DND-41 (cell line): ENCODE measurements around the gene KRTAP8-1.

Experiments
- ATAC-seq: fragments of 200-7000 bp; cut with Tn5 transposase; 3 replicates; pipeline ENCODE4 v1.9.1; 2021; ENCODE audit warnings: low read depth; ENCODE audit not compliant: insufficient read depth
- DNase-seq: peaks from one replicate; pipeline ENCODE4 v3.0.0-alpha.2; 2020
- H2AFZ ChIP-seq: 2 replicates; pipeline ENCODE4 v1.6.0; 2012; ENCODE audit warnings: low read depth, low read length
- H3K27ac ChIP-seq: 2 replicates; pipeline ENCODE4 v1.5.1; 2012; ENCODE audit warnings: low read length, inconsistent platforms
- H3K27me3 ChIP-seq: fragments of 200-600 bp; sonication (generic); 2 replicates; pipeline ENCODE4 v1.6.0; 2012; ENCODE audit warnings: low read length, mild to moderate bottlenecking, inconsistent platforms; ENCODE audit not compliant: insufficient read depth, poor library complexity
- H3K36me3 ChIP-seq: 2 replicates; pipeline ENCODE4 v1.5.1; 2012; ENCODE audit warnings: low read length, inconsistent platforms; ENCODE audit not compliant: insufficient read depth
- H3K4me1 ChIP-seq: 2 replicates; pipeline ENCODE4 v1.5.1; 2012; ENCODE audit warnings: mild to moderate bottlenecking, low read length; ENCODE audit not compliant: insufficient read depth
- H3K4me2 ChIP-seq: 2 replicates; pipeline ENCODE4 v1.6.0; 2012; ENCODE audit warnings: mild to moderate bottlenecking, moderate library complexity, low read length, inconsistent platforms; ENCODE audit not compliant: insufficient read depth
- H3K4me3 ChIP-seq, 2 experiments: fragments of 200-600 bp in 1 of 2; shearing (Covaris generic) in 1 of 2; 2 replicates each; pipeline ENCODE4 v1.5.1; 2012 to 2016; ENCODE audit warnings: inconsistent platforms in 2 of 2, low read length in 2 of 2, mild to moderate bottlenecking in 2 of 2, low read depth in 1 of 2, moderate library complexity in 1 of 2
- H3K79me2 ChIP-seq: 2 replicates; pipeline ENCODE4 v1.6.0; 2012; ENCODE audit warnings: low read length, inconsistent platforms; ENCODE audit not compliant: insufficient read depth
- H3K9ac ChIP-seq: 2 replicates; pipeline ENCODE4 v1.6.0; 2012; ENCODE audit warnings: low read depth, mild to moderate bottlenecking, inconsistent platforms, low read length, moderate library complexity
- H3K9me3 ChIP-seq: 2 replicates; pipeline ENCODE4 v1.5.1; 2012; ENCODE audit warnings: low read length, moderate library complexity, mild to moderate bottlenecking, inconsistent platforms; ENCODE audit not compliant: insufficient read depth, severe bottlenecking
- H4K20me1 ChIP-seq: 2 replicates; pipeline ENCODE4 v1.6.0; 2012; ENCODE audit warnings: low read length; ENCODE audit not compliant: insufficient read depth
- EZH2 ChIP-seq: IDR thresholded peaks from 3 replicates; pipeline ENCODE4 v1.6.1; 2012; ENCODE audit warnings: borderline replicate concordance, low read depth, mild to moderate bottlenecking, moderate library complexity, low read length, inconsistent platforms; ENCODE audit not compliant: severe bottlenecking
- TF ChIP-seq, protein P1 (sequence below): IDR thresholded peaks from 2 replicates; pipeline ENCODE4 v1.5.1; 2012; ENCODE audit warnings: borderline replicate concordance, low read length, moderate library complexity, mild to moderate bottlenecking; ENCODE audit not compliant: poor library complexity, severe bottlenecking; ENCODE audit errors: extremely low read depth

The KRTAP8-1 gene

DNA sequence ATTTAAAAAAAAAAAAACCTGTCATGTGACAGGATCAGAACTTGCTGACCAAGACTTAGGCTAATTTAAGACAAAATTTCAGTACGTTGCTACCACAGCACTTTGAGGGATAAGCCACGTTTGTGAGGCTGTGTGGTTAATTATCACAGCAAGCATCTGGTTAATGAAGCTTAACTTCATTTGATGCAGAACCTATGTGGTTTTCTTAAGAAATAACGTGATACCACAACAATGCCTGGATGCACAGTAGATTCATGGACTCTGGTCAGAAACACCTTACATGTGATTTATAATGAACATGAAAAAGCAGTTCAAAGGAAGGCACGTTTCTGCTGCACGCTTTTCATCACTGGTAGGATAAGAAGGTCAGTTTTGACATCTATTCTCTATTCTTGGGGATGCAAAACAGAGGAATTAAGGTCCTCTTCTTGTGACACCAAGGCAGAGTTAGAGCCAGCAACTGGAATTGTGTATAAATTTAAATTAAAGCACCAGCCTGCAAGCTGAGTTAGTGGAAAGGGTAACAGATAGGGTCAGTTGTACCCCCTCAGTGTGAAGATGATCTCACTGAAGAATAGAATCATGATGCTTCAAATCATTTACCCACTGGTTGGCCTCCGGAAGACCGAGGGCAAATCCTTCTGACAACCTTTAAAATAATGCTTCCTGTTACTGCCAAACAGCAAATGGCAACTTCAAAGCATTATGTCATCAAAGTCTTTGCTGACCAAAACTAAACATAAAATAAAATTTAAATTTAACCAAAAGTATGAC is 6.0 kb upstream of the KRTAP8-1 start:
- Histone ChIP-seq H3K4me1 (no peaks in the 10 kb centered on the region), H4K20me1 (no peaks in the 10 kb centered on the region), H3K27me3 (no peaks in the 10 kb centered on the region), H3K9me3 (no peaks in the 10 kb centered on the region), H3K4me2 (no peak overlapping the region), H2AFZ (no peak overlapping the region), H3K27ac (no peak overlapping the region), H3K79me2 (no peaks in the 10 kb centered on the region), H3K36me3 (no peaks in the 10 kb centered on the region), H3K9ac (no peak overlapping the region), H3K4me3 (no peak overlapping the region)
- DNase-seq (no peak), ATAC-seq (no peak)
- TF ChIP-seq, protein P1, sequence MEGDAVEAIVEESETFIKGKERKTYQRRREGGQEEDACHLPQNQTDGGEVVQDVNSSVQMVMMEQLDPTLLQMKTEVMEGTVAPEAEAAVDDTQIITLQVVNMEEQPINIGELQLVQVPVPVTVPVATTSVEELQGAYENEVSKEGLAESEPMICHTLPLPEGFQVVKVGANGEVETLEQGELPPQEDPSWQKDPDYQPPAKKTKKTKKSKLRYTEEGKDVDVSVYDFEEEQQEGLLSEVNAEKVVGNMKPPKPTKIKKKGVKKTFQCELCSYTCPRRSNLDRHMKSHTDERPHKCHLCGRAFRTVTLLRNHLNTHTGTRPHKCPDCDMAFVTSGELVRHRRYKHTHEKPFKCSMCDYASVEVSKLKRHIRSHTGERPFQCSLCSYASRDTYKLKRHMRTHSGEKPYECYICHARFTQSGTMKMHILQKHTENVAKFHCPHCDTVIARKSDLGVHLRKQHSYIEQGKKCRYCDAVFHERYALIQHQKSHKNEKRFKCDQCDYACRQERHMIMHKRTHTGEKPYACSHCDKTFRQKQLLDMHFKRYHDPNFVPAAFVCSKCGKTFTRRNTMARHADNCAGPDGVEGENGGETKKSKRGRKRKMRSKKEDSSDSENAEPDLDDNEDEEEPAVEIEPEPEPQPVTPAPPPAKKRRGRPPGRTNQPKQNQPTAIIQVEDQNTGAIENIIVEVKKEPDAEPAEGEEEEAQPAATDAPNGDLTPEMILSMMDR = no peak
- no peak for TF ChIP-seq EZH2

DNA sequence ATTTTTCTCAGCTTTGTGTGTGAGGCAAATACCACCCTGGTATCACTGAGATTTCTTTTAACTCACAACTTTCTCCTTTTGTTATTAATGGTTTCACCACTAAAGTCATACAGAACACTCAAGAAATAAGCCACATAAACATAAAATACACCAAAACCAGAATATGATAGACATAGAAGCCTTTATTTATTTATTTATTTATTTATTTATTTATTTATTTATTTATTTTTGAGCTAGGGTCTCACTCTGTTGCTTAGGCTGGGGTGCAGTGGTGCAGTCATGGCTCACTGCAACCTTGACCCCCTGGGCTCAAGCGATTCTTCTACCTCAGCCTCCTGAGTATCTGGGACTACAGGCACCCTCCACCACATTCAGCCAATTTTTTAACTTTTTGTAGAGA is 12.5 kb downstream of the KRTAP8-1 start:
- no peak for TF ChIP-seq EZH2
- TF ChIP-seq, protein P1 = no peak
- DNase-seq (no peak), ATAC-seq (no peak)
- Histone ChIP-seq H4K20me1 (no peaks in the 10 kb centered on the region), H3K9me3 (no peaks in the 10 kb centered on the region), H2AFZ (no peak overlapping the region), H3K9ac (no peak overlapping the region), H3K4me2 (no peak overlapping the region), H3K4me3 (no peak overlapping the region), H3K4me1 (no peaks in the 10 kb centered on the region), H3K27ac (no peak overlapping the region), H3K36me3 (no peaks in the 10 kb centered on the region), H3K27me3 (no peaks in the 10 kb centered on the region), H3K79me2 (no peaks in the 10 kb centered on the region)

DNA sequence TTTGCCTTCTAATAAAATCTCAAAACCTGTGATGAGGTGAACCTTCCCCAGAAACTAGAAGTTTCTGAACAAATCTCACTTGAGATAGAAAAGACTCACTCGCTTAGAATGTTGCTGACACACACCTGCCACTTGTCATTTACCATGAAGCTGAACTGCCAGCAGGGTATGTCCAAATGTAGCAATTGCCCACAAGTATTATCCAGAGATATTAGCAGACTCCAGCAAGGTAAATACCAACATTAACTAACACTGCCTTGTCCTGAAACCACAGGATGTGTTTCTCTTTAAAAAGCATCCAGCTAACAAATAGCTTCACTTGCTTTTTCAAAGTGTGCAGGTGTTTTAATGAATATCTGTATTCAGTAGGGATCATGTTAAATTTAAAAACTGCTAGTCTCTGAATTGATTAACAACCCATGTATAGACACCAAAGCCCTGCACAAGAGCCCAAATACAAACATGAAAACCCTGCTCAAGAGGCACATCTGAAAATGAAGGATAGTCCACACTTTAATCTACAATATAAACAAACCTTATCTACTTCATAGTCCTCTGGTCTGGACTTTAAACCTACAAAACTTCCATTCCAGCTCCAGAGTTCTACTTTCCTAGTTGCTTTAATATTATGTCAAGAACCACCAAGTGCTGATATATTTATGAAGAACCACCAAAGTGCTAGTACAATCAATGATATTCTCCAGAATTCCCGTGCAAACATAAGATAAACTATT is 19.3 kb downstream of the KRTAP8-1 start:
- Histone ChIP-seq H3K9me3 (no peaks in the 10 kb centered on the region), H3K27ac (no peak overlapping the region), H3K79me2 (no peaks in the 10 kb centered on the region), H3K9ac (no peak overlapping the region), H3K4me3 (no peak overlapping the region), H3K4me1 (no peaks in the 10 kb centered on the region), H4K20me1 (no peaks in the 10 kb centered on the region), H2AFZ (no peak overlapping the region), H3K4me2 (no peak overlapping the region), H3K36me3 (no peaks in the 10 kb centered on the region), H3K27me3 (peaks cover 4% of the 10 kb centered on the region)
- DNase-seq (no peak), ATAC-seq (no peak)
- TF ChIP-seq, protein P1 = no peak
- TF ChIP-seq EZH2 = no peak
